K562 (cell line): Measurements from ENCODE around the gene ROPN1L. TPM values are rescaled to one million over a fixed set of nuclear protein-coding genes. Genes with fewer than 3 reads are reported as not detected.
A peak's percentile ranks its signal among the peaks of the same experiment; 100 is the strongest.

Source experiments
- ATAC-seq: fragments of 200-7000 bp; cut with Tn5 transposase; 3 replicates; pipeline ENCODE4 v1.9.1; 2020; ENCODE audit warnings: moderate library complexity
- BruUV-seq: library from RNA; stranded (reverse); fragments of 400-500 nt; replicated peaks from 2 replicates; lab custom pipeline; 2021; lab: Mats Ljungman, UMichigan
- CTCF ChIA-PET: fragments of 300-600 bp; formaldehyde crosslinking; extraction: SDS; loops from one replicate; lab custom pipeline; 2021; ENCODE audit warnings: low intra/inter-chr PET ratio; lab: Yijun Ruan, JAX
- POLR2A ChIA-PET: fragments of 300-600, 350-650 bp; sonication (Branson Sonifier 250); formaldehyde crosslinking; extraction: SDS; loops from one replicate; lab custom pipeline; 2021; ENCODE audit warnings: antibody characterized with exemption, inconsistent platforms; lab: Yijun Ruan, JAX
- DNase-seq, 4 experiments: peaks; one replicate each; pipeline versions ENCODE4 v3.0.0 to v3.0.0-alpha.2; 2011 to 2018; ENCODE audit warnings: low spot score in 3 of 4, mixed read lengths in 3 of 4; ENCODE audit errors: extremely low read depth in 1 of 4
- FAIRE-seq: peaks from 2 replicates; lab custom pipeline; 2011; peaks lifted over from hg19 to GRCh38; lab: Jason Lieb, UNC
- H2AFZ ChIP-seq: 2 replicates; pipeline ENCODE4 v1.6.0; 2011; ENCODE audit warnings: low read depth, low read length, control low read depth, inconsistent platforms
- H3K27ac ChIP-seq: fragments of 200-600 bp; 3 replicates; pipeline ENCODE4 v1.8.0; 2011; ENCODE audit warnings: low read depth, mild to moderate bottlenecking, control low read depth, inconsistent platforms, low read length, moderate library complexity, mixed read lengths; ENCODE audit errors: extremely low read depth
- H3K27me3 ChIP-seq, 2 experiments: fragments of 300-600 bp in 1 of 2; 2 replicates in 1 of 2; 3 replicates in 1 of 2; pipeline versions ENCODE4 v1.6.0 to v1.8.0; 2011; ENCODE audit warnings: inconsistent platforms in 2 of 2, low read length in 2 of 2, mild to moderate bottlenecking in 1 of 2, mixed read lengths in 1 of 2, moderate library complexity in 1 of 2; ENCODE audit not compliant: control insufficient read depth in 2 of 2, insufficient read depth in 2 of 2
- H3K36me3 ChIP-seq: fragments of 300-600 bp; 3 replicates; pipeline ENCODE4 v1.8.0; 2011; ENCODE audit warnings: mild to moderate bottlenecking, low read length, inconsistent platforms; ENCODE audit not compliant: control insufficient read depth, insufficient read depth
- H3K4me1 ChIP-seq, 2 experiments: fragments of 200-600 bp in 1 of 2; replicated peaks in 1 of 2; 2 replicates in 1 of 2; 3 replicates in 1 of 2; pipeline versions ENCODE4 v1.5.1 to v1.8.0; 2011; ENCODE audit warnings: inconsistent platforms in 2 of 2, low read length in 2 of 2, mild to moderate bottlenecking in 1 of 2, mixed read lengths in 1 of 2, moderate library complexity in 1 of 2; ENCODE audit not compliant: control insufficient read depth in 2 of 2, insufficient read depth in 2 of 2
- H3K4me2 ChIP-seq: 2 replicates; pipeline ENCODE4 v1.6.1; 2011; ENCODE audit warnings: low read length, control low read depth, inconsistent platforms, mixed read lengths; ENCODE audit not compliant: insufficient read depth
- H3K4me3 ChIP-seq: fragments of 200-600 bp; sonication (generic), shearing (Covaris generic); 2 replicates; pipeline ENCODE4 v1.5.1; 2016; ENCODE audit warnings: control low read depth, inconsistent platforms
- H3K79me2 ChIP-seq: fragments of 200-600 bp; 3 replicates; pipeline ENCODE4 v1.8.0; 2011; ENCODE audit warnings: low read length, inconsistent platforms; ENCODE audit not compliant: control insufficient read depth, insufficient read depth
- H3K9ac ChIP-seq, 2 experiments: 2 replicates each; pipeline versions ENCODE4 v1.6.0 to v1.6.1; 2011; ENCODE audit warnings: low read depth in 2 of 2, low read length in 2 of 2, control low read depth in 1 of 2, inconsistent platforms in 1 of 2, mild to moderate bottlenecking in 1 of 2, mixed read lengths in 1 of 2; ENCODE audit not compliant: insufficient read depth in 1 of 2
- H3K9me1 ChIP-seq: one replicate; pipeline ENCODE4 v1.6.0; 2011; ENCODE audit warnings: inconsistent platforms, mild to moderate bottlenecking, low read length, moderate library complexity; ENCODE audit not compliant: control insufficient read depth, insufficient read depth
- H3K9me3 ChIP-seq: replicated peaks from 2 replicates; pipeline ENCODE4 v1.5.1; 2011; ENCODE audit warnings: low read depth, low read length, inconsistent platforms; ENCODE audit not compliant: control insufficient read depth, insufficient read depth
- H4K20me1 ChIP-seq: replicated peaks from 2 replicates; pipeline ENCODE4 v1.6.1; 2011; ENCODE audit warnings: low read length, inconsistent platforms, mixed read lengths; ENCODE audit not compliant: control insufficient read depth, insufficient read depth
- GABPB1 ChIP-seq: sonication (generic); formaldehyde crosslinking; IDR thresholded peaks from 2 replicates; pipeline ENCODE4 v1.8.0; 2022; ENCODE audit warnings: mild to moderate bottlenecking, missing genetic modification reagents
- JUND ChIP-seq, 2 experiments: IDR thresholded peaks; 2 replicates in 1 of 2; 3 replicates in 1 of 2; pipeline ENCODE4 v1.6.1; 2011; ENCODE audit warnings: borderline replicate concordance in 2 of 2, low read depth in 2 of 2, low read length in 2 of 2, improper control_type of control experiment in 1 of 2, missing biosample characterization in 1 of 2, missing genetic modification characterization in 1 of 2, missing genetic modification reagents in 1 of 2
- KAT7 ChIP-seq: sonication (generic); formaldehyde crosslinking; IDR thresholded peaks from 2 replicates; pipeline ENCODE4 v1.8.0; 2022; ENCODE audit warnings: missing genetic modification reagents, mild to moderate bottlenecking, borderline replicate concordance
- MTA1 ChIP-seq: fragments of 450-650 bp; IDR thresholded peaks from 2 replicates; pipeline ENCODE4 v1.6.1; 2017; ENCODE audit warnings: borderline replicate concordance
- SPI1 ChIP-seq: IDR thresholded peaks from 2 replicates; pipeline ENCODE4 v1.6.1; 2011; ENCODE audit warnings: low read depth, low read length, control low read depth, borderline replicate concordance
- ZNF239 ChIP-seq: fragments of 250-450 bp; sonication (Bioruptor Pico); IDR thresholded peaks from 2 replicates; pipeline ENCODE4 v1.4.0; 2020; ENCODE audit warnings: mild to moderate bottlenecking
- WGBS: fragments of 100-300 bp; shearing (Covaris generic); methylation state at CpG from one replicate; pipeline ENCODE4 v1.1.6; 2016; ENCODE audit warnings: low coverage, mixed read lengths; ENCODE audit not compliant: insufficient coverage; ENCODE audit errors: missing lambda C conversion rate; 5-methylcytosine and 5-hydroxymethylcytosine counted together
- in situ Hi-C: fragments of 300-500 bp; cut with MboI; formaldehyde crosslinking; loops from 4 replicates; pipeline ENCODE4 v1.15.0; 2018; ENCODE audit warnings: inconsistent platforms, mixed read lengths
- intact Hi-C: fragments of 100-400 bp; cut with micrococcal nuclease; formaldehyde crosslinking; loops from 2 replicates; pipeline ENCODE4 v1.14.2; 2022
- polyA plus RNA-seq, 8 experiments: library from polyadenylated mRNA; depleted of rRNA in 4 of 8; stranded (reverse) in 5 of 8; unstranded in 3 of 8; fragments of >200 nt; fragmentation: Nextera tagmentation in 2 of 8; fragmentation: Illumina TruSeq in 1 of 8; extraction: Ambion mirVana in 2 of 8; extraction: Trizol in 1 of 8; gene quantifications; 2 replicates each; pipeline versions ENCODE4 v1.2.1 to v1.2.3, GENCODE V29; 2011 to 2014; ENCODE audit warnings: inconsistent platforms in 1 of 8, missing spikeins in 1 of 8
- total RNA-seq, 7 experiments: library from RNA; depleted of rRNA in 6 of 7; stranded (reverse); fragments of >200 nt in 6 of 7; fragmentation: Illumina TruSeq in 2 of 7; extraction: Trizol in 2 of 7; gene quantifications; 2 replicates each; pipeline versions ENCODE4 v1.2.1 to v1.2.3, GENCODE V29; 2011 to 2021; ENCODE audit warnings: low replicate concordance in 1 of 7
- TF ChIP-seq, protein P1 (sequence below): sonication (generic); formaldehyde crosslinking; IDR thresholded peaks from 2 replicates; pipeline ENCODE4 v1.8.0; 2022; ENCODE audit warnings: mild to moderate bottlenecking, low read depth, missing genetic modification reagents
- TF ChIP-seq, protein P2 (sequence below): fragments of 450-650 bp; formaldehyde crosslinking; IDR thresholded peaks from 2 replicates; pipeline ENCODE4 v1.4.0; 2022; ENCODE audit warnings: missing genetic modification characterization
- TF ChIP-seq, protein P3 (sequence below), 2 experiments: fragments of 450-650 bp in 1 of 2; sonication (generic) in 1 of 2; formaldehyde crosslinking in 1 of 2; IDR thresholded peaks in 1 of 2; conservative IDR thresholded peaks in 1 of 2; 2 replicates each; pipeline versions ENCODE4 v1.6.1 to v1.8.1; 2016 to 2023; ENCODE audit warnings: mild to moderate bottlenecking in 2 of 2, moderate library complexity in 2 of 2, inconsistent platforms in 1 of 2, missing genetic modification reagents in 1 of 2

The ROPN1L gene
- total and polyA plus RNA-seq, 9 of the 15 experiments (the other 6 are each of a cell fraction or from before 2014, with no cell fraction given): 0.04 to 0.85 (median 0.24) TPM; not detected in 3

GRCh38 chr5:10489810-10490426, 48.2 kb downstream of the ROPN1L start:
- in situ Hi-C loops: no loop called here
- Histone ChIP-seq H3K27me3 (peaks cover 35 to 48% of the 10 kb centered on the region in 2 experiments), H3K27ac (no peak overlapping the region), H3K79me2 (no peaks in the 10 kb centered on the region), H4K20me1 (no peaks in the 10 kb centered on the region), H3K4me3 (no peak overlapping the region), H2AFZ (no peak overlapping the region), H3K9ac (no peak overlapping the region), H3K4me2 (no peak overlapping the region), H3K9me1 (no peaks in the 10 kb centered on the region), H3K36me3 (no peaks in the 10 kb centered on the region), H3K4me1 (peaks cover 7 to 16% of the 10 kb centered on the region in 2 experiments), H3K9me3 (peaks cover 4% of the 10 kb centered on the region)
- TF ChIP-seq, protein P1, sequence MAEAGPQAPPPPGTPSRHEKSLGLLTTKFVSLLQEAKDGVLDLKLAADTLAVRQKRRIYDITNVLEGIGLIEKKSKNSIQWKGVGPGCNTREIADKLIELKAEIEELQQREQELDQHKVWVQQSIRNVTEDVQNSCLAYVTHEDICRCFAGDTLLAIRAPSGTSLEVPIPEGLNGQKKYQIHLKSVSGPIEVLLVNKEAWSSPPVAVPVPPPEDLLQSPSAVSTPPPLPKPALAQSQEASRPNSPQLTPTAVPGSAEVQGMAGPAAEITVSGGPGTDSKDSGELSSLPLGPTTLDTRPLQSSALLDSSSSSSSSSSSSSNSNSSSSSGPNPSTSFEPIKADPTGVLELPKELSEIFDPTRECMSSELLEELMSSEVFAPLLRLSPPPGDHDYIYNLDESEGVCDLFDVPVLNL (CRISPR knock-in tag): no peak
- TF ChIP-seq MTA1 (no peak), SPI1 (peak; percentile 24; the same call in 1 of the 2 replicates), GABPB1 (no peak), JUND (IDR thresholded peaks at IDR 0.05; ENCODE audit: borderline replicate concordance, low read depth, low read length) (peak; percentile 25; the same call in 1 of the 2 replicates), JUND (tag; IDR thresholded peaks at IDR 0.05; ENCODE audit: borderline replicate concordance, low read depth, low read length) (no peak), ZNF239 (CRISPR knock-in tag) (no peak), KAT7 (CRISPR knock-in tag) (no peak)
- TF ChIP-seq, protein P2, sequence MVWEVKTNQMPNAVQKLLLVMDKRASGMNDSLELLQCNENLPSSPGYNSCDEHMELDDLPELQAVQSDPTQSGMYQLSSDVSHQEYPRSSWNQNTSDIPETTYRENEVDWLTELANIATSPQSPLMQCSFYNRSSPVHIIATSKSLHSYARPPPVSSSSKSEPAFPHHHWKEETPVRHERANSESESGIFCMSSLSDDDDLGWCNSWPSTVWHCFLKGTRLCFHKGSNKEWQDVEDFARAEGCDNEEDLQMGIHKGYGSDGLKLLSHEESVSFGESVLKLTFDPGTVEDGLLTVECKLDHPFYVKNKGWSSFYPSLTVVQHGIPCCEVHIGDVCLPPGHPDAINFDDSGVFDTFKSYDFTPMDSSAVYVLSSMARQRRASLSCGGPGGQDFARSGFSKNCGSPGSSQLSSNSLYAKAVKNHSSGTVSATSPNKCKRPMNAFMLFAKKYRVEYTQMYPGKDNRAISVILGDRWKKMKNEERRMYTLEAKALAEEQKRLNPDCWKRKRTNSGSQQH (CRISPR knock-in tag): no peak
- TF ChIP-seq, protein P3, sequence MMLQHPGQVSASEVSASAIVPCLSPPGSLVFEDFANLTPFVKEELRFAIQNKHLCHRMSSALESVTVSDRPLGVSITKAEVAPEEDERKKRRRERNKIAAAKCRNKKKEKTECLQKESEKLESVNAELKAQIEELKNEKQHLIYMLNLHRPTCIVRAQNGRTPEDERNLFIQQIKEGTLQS (IDR thresholded peaks at IDR 0.05): peak; percentile 39; the same call in 1 of the 2 replicates
- TF ChIP-seq, protein P3 (CRISPR knock-in tag; conservative IDR thresholded peaks at IDR 0.05): no peak
- ChIA-PET CTCF (no interaction called here), POLR2A (interaction anchor here (0.9 to 2.5 kb wide), 7 partner anchors 8 to 70 kb away, joined by 3 to 16 read pairs (median 6); no protein-coding TSS in a partner anchor)
- ATAC-seq (no peak), FAIRE-seq (no peak), DNase-seq (no peak)
- 0% methylated on average over 8 of the region's 8 CpGs for WGBS
- BruUV-seq: no TSS peak
- intact Hi-C loops: no loop called here
